ENCODE data around the gene CDON. TPM values are rescaled to one million over a fixed set of nuclear protein-coding genes. Genes with fewer than 3 reads are reported as not detected.
"Not testable (repeated sequence)": the region's sequence is repeated elsewhere in the genome, so short reads cannot be mapped to it uniquely, and the experiment has no call there.

Gene CDON
- total RNA-seq, 1 donor from 2014 or later = 71.3 TPM

GRCh38 chr11:125990244-125990643 is 72.4 kb downstream of the CDON start:
- peaks cover 69% of the 10 kb centered on the region for H3K36me3 Mint-ChIP-seq
- Histone ChIP-seq H3F3A (ENCODE audit: low read depth) (peaks cover under 1% of the 10 kb centered on the region), H3K36me3 (peaks cover 8% of the 10 kb centered on the region), H3K27me3 (no peaks in the 10 kb centered on the region), H3K4me1 (peaks cover 15% of the 10 kb centered on the region), H2AFZ (replicated peaks) (no peak overlapping the region), H3K27ac (peak overlapping the region; percentile 11), H4K20me1 (ENCODE audit: low read depth) (no peaks in the 10 kb centered on the region), H3K9me3 (ENCODE audit: low read depth) (no peaks in the 10 kb centered on the region), H3K9ac (no peak overlapping the region), H3K79me2 (ENCODE audit: low read depth) (no peaks in the 10 kb centered on the region), H3K4me2 (no peak overlapping the region), H3K4me3 (no peak overlapping the region)
- H3K4me1 Mint-ChIP-seq = peaks cover 13% of the 10 kb centered on the region
- DNase-seq (ENCODE audit: low spot score) = no peak
- H3K27ac Mint-ChIP-seq = no peak overlapping the region
- no peaks in the 10 kb centered on the region for H3K27me3 Mint-ChIP-seq (ENCODE audit: insufficient read depth, low read depth)
- H3K9me3 Mint-ChIP-seq = no peaks in the 10 kb centered on the region
- TF ChIP-seq EZH2 (IDR thresholded peaks at IDR 0.05) (no peak), EZH2phosphoT487 (IDR thresholded peaks at IDR 0.05) (no peak)
- TF ChIP-seq, protein P1, sequence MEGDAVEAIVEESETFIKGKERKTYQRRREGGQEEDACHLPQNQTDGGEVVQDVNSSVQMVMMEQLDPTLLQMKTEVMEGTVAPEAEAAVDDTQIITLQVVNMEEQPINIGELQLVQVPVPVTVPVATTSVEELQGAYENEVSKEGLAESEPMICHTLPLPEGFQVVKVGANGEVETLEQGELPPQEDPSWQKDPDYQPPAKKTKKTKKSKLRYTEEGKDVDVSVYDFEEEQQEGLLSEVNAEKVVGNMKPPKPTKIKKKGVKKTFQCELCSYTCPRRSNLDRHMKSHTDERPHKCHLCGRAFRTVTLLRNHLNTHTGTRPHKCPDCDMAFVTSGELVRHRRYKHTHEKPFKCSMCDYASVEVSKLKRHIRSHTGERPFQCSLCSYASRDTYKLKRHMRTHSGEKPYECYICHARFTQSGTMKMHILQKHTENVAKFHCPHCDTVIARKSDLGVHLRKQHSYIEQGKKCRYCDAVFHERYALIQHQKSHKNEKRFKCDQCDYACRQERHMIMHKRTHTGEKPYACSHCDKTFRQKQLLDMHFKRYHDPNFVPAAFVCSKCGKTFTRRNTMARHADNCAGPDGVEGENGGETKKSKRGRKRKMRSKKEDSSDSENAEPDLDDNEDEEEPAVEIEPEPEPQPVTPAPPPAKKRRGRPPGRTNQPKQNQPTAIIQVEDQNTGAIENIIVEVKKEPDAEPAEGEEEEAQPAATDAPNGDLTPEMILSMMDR (IDR thresholded peaks at IDR 0.05) = no peak
- no peak overlapping the region for H3K4me3 Mint-ChIP-seq

DNA sequence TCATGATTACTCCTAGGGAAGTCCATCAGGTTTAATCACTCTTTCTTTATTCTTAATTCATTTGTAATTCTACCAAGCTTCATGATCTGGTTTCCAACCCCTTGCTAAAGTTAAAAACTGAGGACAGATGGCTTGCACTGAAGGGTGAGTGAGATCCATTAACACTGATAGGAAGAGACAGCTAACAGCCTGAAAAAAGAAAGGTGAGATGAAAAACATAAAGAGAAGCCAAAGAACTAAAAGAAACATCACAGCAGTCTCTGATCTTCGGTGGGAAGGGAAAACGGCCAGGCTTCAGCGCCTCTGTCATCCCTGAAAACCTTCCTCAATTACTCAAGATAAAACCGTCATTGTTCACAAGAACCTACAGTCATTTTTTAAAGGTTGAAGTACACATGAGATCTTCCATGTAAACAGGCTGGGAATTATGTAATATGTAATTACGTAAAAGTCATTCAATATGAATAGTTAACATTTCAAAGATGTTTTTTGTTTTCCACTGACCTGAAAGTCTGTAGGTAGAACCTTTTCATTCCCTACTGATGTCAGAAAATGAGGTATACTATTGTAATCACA is 75.5 kb downstream of the CDON start:
- no peak overlapping the region for H3K4me3 ChIP-seq
- no peak overlapping the region for H3K27ac Mint-ChIP-seq
- no peak overlapping the region for H3K9ac ChIP-seq
- H3K36me3 ChIP-seq = no peaks in the 10 kb centered on the region
- no peak overlapping the region for H2AFZ ChIP-seq (replicated peaks)
- no peaks in the 10 kb centered on the region for H3K79me2 ChIP-seq (ENCODE audit: low read depth)
- no peak overlapping the region for H3K4me2 ChIP-seq
- no peaks in the 10 kb centered on the region for H3K9me3 ChIP-seq (ENCODE audit: low read depth)
- H3K27ac ChIP-seq = no peak overlapping the region
- peaks cover 13% of the 10 kb centered on the region for H3K4me1 Mint-ChIP-seq
- peaks cover 66% of the 10 kb centered on the region for H3K36me3 Mint-ChIP-seq
- TF ChIP-seq, protein P1 (IDR thresholded peaks at IDR 0.05) = no peak
- TF ChIP-seq EZH2phosphoT487 (IDR thresholded peaks at IDR 0.05) (no peak), EZH2 (IDR thresholded peaks at IDR 0.05) (no peak)
- DNase-seq (ENCODE audit: low spot score) = no peak
- no peaks in the 10 kb centered on the region for H3K27me3 Mint-ChIP-seq (ENCODE audit: insufficient read depth, low read depth)
- H3K9me3 Mint-ChIP-seq = no peaks in the 10 kb centered on the region
- no peak overlapping the region for H3K4me3 Mint-ChIP-seq
- no peaks in the 10 kb centered on the region for H4K20me1 ChIP-seq (ENCODE audit: low read depth)
- no peaks in the 10 kb centered on the region for H3F3A ChIP-seq (ENCODE audit: low read depth)
- no peaks in the 10 kb centered on the region for H3K27me3 ChIP-seq
- H3K4me1 ChIP-seq = peaks cover 12% of the 10 kb centered on the region

DNA sequence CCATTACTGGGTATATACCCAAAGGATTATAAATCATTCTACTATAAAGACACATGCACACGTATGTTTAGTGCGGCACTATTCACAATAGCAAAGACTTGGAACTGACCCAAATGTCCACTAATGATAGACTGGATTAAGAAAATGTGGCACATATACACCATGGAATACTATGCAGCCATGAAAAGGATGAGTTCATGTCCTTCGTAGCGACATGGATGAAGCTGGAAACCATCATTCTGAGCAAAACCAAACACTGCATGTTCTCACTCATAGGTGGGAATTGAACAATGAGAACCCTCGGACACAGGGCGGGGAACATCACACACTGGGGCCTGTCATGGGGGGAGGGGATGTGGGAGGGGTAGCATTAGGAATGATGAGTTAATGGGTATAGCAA is 76.7 kb downstream of the CDON start:
- H3K9ac ChIP-seq; H3K9me3 ChIP-seq (ENCODE audit: low read depth); H3K9me3 Mint-ChIP-seq; DNase-seq (ENCODE audit: low spot score); H3F3A ChIP-seq (ENCODE audit: low read depth); H3K4me1 ChIP-seq; H3K79me2 ChIP-seq (ENCODE audit: low read depth); H3K4me3 ChIP-seq; H4K20me1 ChIP-seq (ENCODE audit: low read depth); H3K4me3 Mint-ChIP-seq; H2AFZ ChIP-seq (replicated peaks); H3K27ac ChIP-seq; H3K27me3 ChIP-seq; H3K27me3 Mint-ChIP-seq (ENCODE audit: insufficient read depth, low read depth); H3K4me2 ChIP-seq; H3K27ac Mint-ChIP-seq; H3K36me3 ChIP-seq: not testable (repeated sequence)
- Mint-ChIP-seq H3K4me1 (peaks cover 15% of the 10 kb centered on the region), H3K36me3 (peaks cover 67% of the 10 kb centered on the region)

- TF ChIP-seq EZH2phosphoT487 (IDR thresholded peaks at IDR 0.05) (no peak), EZH2 (IDR thresholded peaks at IDR 0.05) (no peak)
- TF ChIP-seq, protein P1 (IDR thresholded peaks at IDR 0.05) = no peak
- Mint-ChIP-seq H3K4me3 (no peak overlapping the region), H3K4me1 (peaks cover 37% of the 10 kb centered on the region), H3K9me3 (no peaks in the 10 kb centered on the region), H3K36me3 (peaks cover 67% of the 10 kb centered on the region), H3K27ac (no peak overlapping the region), H3K27me3 (ENCODE audit: insufficient read depth, low read depth) (no peaks in the 10 kb centered on the region)
- no peak overlapping the region for H3K9ac ChIP-seq
- no peak overlapping the region for H2AFZ ChIP-seq (replicated peaks)
- peaks cover 13% of the 10 kb centered on the region for H3K4me1 ChIP-seq
- H3K4me3 ChIP-seq = no peak overlapping the region
- no peak overlapping the region for H3K4me2 ChIP-seq
- no peak overlapping the region for H3K27ac ChIP-seq
- H3K79me2 ChIP-seq (ENCODE audit: low read depth) = no peaks in the 10 kb centered on the region
- no peaks in the 10 kb centered on the region for H3K27me3 ChIP-seq
- H3F3A ChIP-seq (ENCODE audit: low read depth) = peaks cover 5% of the 10 kb centered on the region
- no peak for DNase-seq (ENCODE audit: low spot score)
- H3K9me3 ChIP-seq (ENCODE audit: low read depth) = no peaks in the 10 kb centered on the region
- H4K20me1 ChIP-seq (ENCODE audit: low read depth) = peaks cover 4% of the 10 kb centered on the region
- no peaks in the 10 kb centered on the region for H3K36me3 ChIP-seq
These were observed 80.3 kb downstream of the CDON start for GRCh38 chr11:125982348-125982730.
